ENCODE measurements around the gene DKK3. TPM values are rescaled to one million over a fixed set of nuclear protein-coding genes. Genes with fewer than 3 reads are reported as not detected.

The DKK3 gene
- total RNA-seq, 1 donor from 2014 or later, result 270 TPM

DNA sequence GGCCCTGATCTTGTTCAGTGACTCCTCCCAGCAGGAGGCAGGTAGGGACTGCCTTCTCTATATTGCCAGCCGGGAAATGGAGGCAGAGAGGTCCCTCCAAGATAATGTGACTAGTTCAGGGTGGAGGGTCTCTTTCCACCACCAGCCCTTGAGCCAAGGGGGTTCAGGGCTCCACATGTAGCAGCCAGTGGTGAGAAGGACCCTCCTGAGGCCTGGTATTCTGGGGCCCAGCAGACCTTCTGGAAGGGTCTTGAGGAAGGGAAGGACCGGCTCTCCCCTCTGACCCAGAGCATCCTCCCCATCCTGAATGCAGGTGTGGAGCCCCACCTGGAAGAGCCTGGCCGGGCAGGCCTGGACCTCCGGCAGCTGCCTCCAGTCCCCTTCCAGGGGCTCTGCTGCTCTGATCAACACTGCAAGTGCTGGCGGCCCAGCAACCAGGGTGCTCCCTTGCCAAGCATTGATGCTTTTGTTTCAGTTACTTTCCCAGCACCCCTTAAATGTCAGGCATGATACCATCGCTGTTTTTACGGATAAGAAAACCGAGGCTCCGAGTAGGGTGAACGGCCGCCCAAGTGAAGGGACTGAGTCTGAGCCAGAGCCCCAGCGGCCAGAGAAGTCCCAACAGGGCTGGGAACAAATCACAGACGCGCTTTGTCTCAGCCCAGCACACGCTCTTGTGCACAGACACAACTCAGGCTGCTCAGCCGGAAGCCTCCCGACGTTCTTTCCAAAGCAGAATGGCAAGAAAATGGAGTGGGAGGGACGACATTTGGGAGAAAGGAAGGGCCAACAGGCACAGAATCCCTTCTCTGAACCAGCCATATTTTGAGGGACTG, 38.8 kb downstream of the DKK3 start:
- DNase-seq (ENCODE audit: low read depth), result no peak

DNA sequence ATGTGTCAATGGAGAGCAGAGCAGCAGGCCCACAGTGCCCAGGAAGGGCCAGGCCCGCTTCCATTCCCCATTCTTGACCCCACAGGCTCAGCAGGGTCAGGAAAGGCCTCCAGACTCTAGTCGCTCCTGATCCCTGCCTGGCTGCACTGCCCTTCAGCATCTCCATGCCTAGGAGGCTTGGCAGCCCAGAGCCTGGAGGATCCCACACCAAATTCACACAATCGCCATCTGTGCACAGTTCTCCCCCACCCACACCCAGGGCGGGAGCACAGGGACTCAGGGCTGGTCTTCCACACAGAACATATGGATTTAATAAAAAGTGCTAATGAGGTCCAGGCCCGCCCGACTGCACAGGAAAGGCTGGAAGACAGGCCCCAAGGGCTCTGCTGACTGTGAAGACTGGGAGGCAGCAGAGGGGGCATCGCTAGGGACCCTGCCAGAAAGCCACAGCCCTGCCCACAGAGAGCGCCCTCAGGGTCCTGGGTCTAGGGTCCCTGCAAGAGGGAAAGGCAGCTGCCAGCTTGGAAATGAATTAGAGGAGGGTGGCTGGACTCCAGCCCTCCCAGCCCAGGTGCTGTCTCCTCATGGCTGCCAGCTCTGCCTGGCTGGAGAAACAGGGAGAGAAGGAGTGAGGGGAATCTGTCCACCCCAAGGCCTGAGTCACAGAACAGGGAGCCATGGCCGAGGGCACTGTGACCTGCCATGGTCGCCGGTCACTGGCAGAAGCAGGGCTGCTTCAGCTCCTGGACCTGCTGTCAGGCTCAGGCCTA, 39.7 kb downstream of the DKK3 start:
- no peak for DNase-seq (ENCODE audit: low read depth)

DNA sequence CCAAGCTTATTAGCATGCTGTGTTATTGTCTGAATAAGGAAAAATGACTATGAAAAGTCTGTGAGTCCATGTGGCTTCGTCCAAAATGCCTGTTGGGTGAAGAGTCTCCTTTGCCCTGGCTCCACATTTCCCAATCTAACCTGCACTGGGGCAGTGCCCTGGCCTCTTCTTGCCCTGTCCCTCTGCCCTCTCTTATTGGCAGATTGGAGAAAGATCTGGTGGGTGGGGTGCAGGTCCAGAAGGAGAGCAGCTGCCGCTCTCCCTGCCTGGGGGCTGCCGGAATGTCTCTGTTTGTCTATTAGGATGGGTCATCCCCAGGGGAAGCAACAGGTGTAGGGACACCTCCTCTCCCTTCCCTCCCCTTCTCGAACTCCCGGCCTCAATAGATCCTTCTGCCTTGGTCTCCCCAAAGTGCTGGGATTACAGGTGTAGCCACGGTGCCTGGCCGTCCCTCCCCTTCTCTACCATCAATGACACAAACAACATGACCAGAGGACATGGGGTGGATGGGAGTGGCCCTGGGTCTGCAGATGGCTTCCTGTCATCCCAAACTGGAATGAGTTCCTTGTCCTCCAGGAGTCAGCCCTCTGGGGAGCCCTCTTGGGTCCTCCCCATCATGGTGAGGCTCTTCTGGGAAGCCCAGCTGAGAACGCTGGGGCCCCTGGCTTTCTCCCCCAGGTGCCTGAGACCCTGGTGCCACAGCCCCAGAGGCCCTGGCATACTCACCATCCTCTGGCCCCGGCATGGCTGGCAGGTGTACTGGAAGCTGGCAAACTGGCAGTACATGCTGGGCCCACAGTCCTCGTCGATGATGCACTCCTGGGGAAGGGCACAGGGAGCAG, 40.5 kb downstream of the DKK3 start:
- no peak for DNase-seq (ENCODE audit: low read depth)

DNA sequence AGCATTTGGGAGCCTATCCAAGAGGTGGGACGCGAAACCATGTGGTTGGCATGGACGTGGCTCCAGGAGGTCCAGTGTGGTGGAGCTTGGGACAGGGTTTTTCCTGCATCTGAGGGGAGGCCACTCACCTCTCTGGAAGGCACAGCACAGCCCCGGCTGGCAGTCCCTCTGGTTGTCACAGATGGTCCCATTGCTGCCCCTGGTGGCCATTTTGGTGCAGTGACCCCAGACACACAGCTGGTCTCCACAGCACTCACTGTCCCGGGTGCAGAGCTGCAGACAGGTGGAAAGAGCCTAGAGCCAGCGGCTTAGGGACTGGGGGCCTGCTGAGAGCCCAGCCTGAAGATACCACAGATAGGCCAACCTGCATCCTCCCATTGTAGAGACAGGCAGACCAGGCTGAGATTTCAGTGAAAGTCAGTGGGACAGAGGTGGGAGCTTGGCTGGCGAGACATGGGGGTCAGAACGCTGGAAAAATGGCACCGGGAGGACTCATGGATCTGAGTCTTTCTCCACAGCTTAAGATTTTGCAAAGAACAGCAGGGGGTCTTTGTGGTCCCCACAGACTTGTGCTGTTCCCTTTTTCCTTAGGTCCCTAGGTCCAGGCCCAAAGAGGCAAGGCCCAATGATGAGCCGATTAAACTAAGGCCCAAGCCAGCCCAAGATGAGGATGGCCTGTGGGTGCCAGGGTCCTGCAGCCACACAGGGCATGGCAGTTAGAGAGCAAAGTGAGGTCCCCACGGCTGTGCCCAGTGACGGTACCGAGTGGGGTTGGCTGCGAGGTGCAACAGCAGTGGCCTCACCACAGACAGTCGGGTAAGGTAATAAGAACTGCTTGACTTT, 41.4 kb downstream of the DKK3 start:
- DNase-seq (ENCODE audit: low read depth), result peak; percentile 84

DNA sequence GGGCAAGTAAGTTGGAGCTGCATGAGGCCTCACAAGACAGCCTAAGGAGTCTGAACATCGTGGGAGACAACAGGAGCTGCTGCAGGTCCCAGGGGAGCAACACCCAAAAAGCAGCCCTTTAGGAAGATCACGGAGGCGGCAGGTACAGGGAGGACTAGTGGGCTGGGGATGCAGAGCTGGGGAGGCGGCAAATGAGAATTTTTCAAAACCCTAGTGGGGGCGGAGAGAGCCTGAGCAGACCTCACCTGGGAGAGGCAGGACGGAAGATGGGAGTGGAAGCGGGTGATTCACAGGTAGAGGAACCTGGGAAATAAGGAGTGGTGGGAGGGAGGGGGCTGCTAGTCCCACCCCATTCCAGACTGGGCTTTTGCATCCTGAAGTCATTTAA, 42.1 kb downstream of the DKK3 start:
- DNase-seq (ENCODE audit: low read depth), result no peak

DNA sequence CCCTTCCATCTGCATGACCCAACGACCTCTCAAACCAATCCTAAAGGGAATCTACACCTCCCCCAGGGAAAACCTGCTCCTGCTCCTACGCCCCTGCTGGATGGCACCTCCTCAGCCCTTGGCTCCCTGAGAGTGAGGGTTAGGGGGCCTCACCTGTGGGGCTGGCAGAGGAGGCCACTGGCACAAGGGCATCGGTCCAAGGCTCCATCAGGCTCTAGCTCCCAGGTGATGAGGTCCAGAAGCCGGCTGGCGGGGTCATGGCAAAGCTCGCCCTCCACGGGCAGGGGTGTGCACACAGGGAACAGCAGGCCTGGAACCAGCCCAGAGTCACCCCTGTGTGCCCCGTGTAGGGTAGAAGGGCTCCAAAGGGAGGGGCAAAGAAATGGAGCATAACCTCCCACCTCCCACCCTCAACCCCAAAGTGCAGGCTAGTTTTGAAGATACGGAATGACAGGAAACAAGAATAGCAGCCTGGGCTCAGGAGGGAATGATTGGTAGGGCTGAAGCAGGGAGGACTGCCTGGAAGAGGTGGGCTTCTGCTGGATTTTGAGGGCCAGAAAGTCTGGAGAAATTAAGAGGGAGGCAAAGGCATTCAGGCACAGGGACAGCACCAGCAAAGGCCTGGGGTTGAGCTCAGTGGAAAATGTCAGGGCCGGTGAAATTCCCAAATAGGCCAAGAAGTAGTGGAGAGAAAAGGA, 42.6 kb downstream of the DKK3 start:
- DNase-seq (ENCODE audit: low read depth), result no peak

DNA sequence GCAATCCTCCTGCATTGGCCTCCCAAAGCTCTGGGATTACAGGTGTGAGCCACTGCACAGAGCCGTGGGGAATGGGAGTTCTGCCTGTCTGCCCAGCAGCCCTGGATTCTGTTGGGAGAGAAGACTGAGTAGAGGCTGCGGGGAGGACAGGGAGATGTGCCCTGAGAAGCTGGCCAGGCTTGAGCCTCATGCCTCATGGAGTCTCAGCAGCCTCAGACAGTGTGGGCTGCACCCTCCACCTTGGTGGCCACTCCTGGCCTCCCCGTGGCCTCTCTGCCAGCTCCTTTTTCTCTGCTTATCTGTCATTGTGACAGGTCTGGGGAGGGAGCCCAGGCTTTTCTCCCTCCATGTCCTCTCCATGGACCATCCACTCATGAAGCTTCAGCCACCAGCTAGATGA, 43.2 kb downstream of the DKK3 start:
- no peak for DNase-seq (ENCODE audit: low read depth)

DNA sequence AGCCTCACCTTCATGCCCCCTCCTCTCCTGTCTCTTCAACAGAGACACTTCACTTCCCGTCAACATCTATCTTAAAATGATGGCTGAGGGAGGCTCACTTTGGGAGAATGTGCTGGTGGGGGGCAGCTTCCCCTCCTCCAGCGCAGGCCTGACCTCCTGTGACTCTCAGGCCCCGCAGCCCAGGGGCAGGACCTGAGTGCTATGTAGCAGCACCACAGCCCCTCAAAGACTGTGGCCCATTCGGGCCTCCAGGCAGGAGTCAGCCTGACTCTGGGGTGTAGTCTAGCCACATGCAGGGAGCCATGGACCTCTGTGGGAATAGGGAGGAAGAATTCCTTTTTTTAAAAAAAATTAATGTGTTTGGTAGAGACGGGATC, 43.7 kb downstream of the DKK3 start:
- no peak for DNase-seq (ENCODE audit: low read depth)

DNA sequence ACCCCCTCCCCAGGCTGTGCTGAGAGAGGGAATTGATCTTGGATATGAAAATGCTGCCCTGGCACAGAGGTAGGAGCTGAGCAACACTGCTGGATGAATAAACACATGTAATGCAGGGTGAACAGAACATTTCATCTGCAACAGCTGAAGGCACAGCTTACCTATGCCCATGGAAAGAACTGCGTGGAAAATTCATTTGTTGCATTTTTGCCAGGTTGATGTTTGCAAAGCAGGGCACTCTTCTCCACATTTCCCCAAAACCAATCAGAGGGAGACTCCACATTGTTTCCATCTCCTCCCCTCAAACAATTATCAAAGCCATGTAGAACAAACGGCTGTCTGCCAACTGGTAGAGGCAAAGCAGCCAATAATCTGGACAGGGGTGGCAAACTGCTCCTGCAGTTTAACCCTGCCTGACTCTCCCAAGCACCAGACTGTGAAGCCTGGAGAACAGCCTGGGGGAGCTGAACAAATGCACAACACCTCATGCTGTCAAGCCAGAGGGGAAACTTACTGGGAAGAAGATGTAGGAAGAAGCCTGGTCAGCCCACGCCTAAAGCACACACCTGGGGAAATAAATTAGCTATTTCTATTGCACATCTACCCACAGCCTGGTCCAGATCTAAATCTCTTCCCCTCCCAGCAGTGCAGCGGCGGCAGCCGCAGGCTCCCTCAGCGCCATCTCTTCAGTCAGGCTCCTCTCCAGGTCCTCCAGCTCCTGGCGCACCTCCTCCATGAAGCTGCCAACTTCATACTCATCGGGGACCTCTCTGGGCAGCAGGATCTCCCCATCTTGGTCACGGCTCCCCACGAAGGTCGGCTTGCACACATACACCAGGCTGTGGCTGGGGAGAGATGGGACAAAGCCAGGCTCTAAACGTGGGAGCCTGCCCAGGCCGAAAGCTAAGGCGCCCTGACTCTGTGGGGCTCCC, 44.3 kb downstream of the DKK3 start:
- DNase-seq (ENCODE audit: low read depth), result no peak

DNA sequence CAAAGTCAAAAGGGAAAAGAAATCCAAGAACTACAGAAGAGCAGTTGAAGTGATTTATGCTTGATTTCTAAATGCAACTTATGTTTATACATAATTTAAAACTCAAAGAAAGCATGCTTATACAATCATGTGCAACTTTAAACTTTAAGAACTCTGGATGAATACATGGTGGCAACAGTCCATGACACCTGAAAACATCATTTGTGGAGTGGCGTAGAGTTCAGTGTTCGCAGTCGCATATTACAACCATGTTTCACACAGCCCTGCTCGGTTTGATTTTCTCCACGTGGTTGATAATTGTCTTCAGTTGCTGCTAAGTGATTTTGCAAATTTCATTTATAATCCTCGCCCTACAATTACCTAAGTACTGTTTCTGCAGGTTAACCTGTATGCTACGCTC, 45.4 kb downstream of the DKK3 start:
- no peak for DNase-seq (ENCODE audit: low read depth)

DNA sequence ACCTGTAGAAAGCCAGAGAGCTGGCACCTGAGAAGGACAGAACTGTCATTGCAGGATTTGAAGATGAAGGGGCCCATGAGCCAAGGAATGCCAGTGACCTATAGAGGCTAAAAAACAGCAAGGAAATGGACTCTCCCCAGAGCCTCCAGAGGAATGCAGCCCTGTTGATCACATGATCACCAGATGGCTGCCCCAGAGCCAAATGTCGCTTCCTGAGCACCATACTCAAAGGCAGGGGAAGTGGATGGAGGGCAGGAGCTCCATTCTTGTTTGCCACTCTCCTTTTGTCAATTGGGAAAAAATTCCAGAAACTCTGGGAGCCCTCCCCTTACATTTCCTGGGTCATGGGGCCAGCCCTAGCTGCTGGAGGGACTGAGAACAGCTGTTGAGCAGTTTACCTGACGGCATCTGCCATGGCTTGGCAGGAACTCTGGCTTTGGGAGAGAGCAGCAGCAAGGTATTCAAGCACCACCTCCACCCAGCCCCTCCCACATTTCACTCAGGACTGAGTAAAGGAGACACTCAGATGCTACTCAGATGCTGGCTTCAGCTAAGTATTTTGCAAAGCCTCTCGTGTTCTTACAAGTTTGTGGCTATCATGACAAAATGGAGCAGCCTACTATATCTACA, 46.9 kb downstream of the DKK3 start:
- DNase-seq (ENCODE audit: low read depth), result no peak

DNA sequence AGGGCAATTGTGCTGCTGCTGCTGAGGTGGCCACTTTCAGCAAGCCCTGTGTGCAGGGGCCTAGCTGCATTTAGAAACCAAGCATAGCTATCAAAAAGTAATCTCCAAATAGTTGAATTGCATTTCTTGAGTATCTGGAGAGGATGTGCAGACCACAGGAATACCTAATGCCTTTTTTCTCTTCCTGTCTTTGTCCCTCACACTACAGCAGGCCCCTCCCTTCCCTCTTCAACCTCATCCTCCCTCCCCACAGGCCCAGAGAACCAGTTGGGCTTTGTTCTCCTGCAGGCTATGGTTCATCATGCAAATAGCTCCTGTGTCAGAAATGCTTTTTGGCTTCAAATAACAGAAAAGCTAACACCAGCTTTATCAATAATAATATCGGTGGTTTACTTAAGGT, 47.7 kb downstream of the DKK3 start:
- DNase-seq (ENCODE audit: low read depth), result no peak

DNA sequence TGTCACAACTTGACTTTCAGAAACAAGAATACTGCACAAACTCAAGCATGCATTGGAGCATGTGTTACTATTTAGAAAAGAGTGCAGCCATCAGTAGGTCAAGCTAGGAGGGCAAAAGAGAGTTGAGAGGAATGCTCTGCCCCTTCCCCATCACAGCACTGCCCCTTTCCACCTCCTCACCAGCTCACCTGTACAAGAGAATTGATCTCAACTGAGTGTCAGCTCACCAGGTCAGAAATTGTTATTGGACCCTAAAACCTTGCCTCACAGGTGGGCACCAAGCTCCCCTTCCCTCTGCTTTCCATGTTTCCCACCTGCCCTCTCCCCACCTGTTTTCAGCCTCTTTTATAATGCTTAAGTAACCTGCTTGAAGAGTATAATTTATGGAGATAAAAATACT, 48.8 kb downstream of the DKK3 start:
- DNase-seq (ENCODE audit: low read depth), result no peak

DNA sequence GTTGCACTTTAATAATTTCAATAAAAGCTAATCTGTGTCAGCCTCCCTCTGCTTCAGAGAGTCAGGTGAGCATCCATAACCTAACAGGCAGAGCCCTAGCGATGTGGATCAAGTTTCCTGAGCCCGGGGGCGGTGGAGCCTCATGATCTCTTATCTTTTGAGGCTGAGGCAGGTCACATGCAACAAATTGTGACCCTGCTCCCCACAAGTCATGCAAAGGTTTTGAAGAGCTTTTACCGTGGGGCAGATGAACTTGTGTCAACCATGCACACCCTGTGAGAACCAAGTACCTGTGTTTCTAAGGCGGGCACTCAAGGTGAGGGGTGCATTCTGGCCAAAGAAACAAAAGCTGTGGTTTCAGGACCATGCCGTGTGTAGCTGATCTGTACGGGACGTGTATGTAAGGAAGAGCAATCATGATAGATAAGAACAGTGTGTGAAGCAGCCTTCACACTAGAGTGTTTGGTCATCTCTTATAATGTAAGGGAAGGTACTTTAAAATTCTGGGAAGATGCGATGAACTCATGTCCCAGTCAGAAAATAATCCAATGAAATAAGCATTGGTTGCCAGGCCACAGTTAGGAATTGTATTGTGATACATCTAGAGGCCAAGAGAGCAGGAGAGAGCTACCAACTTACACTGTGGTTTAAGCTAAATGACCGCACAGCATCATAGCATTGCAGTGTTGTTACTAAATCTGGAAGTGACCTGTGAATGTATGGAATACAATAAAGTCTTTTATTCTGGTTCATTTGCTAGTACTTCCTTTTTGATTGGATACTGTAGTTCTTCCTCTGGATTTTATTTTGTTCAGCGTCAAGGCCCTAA, 49.8 kb downstream of the DKK3 start:
- no peak for DNase-seq (ENCODE audit: low read depth)

DNA sequence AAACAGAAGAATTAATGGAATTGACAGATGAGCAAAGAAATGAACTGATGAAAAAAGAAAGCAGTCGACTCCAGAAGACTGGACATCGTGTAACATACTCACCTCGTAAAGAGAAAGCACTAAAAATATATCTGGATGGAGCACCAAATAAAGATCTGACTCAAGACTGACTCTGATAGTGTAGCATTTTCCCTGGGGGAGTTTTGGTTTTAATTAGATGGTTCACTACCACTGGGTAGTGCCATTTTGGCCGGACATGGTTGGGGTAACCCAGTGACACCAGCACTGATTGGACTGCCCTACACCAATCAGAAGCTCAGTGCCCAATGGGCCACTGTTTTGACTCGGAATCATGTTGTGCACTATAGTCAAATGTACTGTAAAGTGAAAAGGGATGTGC, 52.4 kb downstream of the DKK3 start:
- no peak for DNase-seq (ENCODE audit: low read depth)

DNA sequence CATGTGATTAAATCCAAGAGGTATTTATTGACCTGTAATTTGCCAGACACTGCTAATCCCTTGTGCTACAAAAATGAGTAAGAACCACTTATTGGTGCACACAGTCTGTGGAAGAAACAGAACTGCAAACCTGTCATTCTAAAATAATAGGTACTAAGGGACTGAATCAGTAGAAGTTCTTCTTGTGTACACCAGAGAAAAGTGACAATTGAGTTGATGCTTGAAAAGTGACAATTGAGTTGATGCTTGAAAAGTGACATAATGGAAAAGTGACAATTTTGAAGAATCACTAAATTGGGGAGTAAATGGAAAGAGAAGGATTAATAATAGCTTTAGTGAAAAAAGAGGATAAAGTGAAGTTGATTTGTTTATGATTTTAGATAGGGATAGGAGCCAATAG, 56.4 kb downstream of the DKK3 start:
- no peak for DNase-seq (ENCODE audit: low read depth)

DNA sequence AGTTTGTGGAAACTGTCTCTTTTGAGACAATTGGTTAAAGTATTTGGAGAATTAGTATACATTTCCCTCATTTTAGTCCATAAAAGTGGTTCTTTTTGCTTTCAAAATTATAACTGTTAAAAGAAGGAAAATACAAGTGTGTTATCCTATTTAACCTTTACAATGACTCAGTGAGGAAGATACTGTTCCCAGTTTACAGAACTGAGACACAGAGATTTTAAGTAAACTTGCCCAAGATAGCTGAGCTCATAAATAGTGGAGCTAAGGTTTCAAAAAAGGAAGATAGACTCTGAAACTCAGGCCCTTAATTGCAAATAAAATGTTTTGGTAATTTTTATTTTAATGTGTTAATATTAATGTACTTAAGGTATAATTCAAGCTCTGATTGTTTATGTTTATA, 58.9 kb downstream of the DKK3 start:
- DNase-seq (ENCODE audit: low read depth), result no peak
